NCI-H748 (cell line): Measurements from ENCODE around the gene BANF1.

Experiments
- DNase-seq: peaks from one replicate; lab custom pipeline; 2025; ENCODE audit not compliant: unreplicated experiment; lab: John Stamatoyannopoulos, UW

BANF1 gene

DNA sequence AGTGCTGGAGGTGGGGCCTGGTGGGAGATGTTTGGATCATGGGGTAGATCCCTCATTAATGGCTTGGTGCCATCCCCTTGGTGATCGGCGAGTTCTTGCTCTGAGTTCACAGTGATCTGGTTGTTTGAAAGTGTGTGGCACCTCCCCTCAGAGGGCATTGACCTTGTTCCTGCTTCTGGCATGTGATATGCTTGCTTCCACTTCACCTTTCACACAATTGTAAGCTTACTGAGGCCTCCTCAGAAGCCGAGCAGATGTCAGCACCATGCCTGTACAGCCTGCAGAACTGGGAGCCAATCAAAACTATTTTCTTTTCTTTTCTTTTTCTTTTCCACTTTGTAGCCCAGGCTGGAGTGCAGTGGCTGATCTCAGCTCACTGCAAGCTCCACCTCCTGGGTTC lies 35.0 kb downstream of the BANF1 start:
- DNase-seq = no peak

DNA sequence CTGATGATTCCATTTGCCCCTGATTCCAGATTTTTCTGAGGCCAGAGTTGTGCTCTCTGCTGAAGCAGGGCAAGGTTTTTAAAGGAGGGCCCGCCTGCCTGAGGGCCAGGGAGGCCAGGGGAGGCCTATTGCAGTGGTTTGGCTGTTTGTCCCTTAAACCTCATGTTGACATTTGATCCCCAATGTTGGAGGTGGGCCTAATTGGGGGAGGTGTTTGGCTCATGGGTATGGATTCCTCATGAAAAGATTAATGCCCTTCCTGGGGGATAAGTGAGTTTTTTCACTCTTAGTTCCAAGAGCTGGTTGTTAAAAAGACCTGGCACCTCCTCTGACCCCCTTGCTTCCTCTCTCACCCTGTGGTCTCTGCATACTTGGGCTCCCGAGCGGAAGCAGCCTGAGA lies 37.5 kb downstream of the BANF1 start:
- no peak for DNase-seq

DNA sequence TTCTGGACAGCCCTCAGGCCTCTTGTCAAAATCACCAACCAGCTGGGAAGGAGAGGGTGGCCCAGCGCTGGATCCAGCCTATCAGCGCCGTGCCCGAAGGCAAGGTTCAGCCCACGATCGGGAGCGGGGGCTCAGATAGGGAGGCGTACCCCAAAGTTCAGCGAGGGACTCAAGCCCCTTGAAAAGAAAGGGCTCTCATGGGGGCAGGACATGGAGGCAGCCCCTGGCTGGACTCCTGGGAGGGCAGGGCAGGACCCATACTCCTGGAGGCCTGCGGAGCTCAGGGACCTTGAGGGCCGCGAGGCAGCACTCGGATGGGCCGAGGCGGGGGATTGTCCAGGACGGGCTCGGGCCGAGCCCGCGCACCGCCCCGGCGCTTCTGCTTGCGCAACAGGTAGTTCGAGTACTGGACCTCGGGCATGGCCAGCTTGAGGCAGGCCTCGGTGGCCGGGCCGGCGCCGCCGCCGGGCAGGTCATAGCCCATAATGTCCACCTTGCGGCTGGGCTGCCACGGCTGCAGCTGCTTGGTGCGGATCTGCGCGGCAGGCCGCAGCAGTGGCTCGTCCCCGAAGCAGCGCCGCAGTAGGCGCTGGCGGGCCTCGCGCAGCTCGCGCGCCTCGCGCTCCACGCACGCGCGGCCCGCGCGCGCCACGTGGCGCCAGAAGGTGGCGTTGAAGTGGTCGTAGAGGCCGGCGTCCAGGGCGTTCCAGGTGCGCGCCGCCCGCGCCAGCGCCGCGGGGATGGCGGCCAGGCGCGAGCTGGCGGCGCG lies 40.1 kb downstream of the BANF1 start:
- no peak for DNase-seq

DNA sequence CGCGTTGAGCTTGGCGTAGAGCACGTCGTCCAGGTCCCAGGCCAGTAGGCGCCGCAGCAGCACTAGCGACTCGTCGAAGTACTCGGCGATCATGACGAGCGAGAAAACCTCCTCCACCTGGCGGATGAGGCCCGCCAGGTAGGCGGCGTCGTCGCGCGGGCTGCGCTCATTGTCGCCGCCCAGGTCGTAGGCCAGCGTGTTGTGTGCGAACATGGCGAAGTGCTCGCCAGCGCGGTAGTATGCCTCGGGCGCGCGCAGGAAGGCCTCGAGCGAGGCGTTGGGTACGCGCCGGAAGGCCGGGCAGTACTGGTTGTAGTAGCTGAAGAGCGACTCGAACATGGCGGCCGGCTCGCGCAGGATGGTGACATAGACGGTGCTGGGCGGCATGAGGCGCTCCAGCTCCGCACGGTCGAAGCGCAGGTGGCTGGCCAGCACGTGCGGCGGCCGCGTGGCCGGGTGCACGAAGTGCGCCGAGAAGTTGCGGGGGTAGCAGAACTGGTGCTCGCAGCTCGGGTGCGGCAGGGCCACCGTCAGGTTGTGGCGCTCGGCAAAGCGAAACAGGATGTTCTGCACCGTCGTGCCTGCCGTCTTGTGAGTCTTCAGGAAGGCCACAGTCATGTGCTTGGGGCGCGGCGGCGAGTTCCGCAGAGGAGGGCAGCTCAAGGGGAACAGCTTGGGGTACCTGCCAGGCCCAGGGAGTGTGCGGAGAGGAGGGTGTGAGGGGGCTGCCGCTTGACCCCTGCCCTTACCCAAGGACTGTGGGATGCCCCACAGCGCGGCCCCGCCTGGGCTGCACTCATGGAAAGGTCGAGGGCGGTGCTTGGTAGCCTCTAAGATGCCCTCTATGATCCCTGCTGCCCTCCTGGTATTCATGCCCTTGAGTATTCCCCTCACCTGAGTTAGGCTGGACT lies 40.9 kb downstream of the BANF1 start:
- DNase-seq = no peak

DNA sequence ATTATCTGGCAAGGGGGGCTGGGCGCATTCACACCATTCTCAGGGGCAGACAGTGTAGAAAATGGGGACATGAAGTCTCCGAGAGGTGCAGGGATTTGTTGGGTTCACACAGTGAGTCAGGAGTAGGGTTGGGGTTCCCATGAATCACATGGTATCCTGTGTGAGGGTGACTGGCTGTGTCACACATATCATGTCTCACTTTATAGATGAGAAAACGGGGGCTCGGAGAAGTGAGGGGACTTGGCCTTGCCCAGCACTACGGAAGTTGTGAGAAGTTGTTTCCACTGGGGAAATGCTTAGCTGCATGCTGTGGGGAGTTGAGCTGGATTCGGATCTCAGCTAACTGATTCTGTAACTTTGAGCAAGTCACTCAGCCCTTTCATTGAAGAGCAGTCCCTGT lies 42.5 kb downstream of the BANF1 start:
- DNase-seq = no peak

DNA sequence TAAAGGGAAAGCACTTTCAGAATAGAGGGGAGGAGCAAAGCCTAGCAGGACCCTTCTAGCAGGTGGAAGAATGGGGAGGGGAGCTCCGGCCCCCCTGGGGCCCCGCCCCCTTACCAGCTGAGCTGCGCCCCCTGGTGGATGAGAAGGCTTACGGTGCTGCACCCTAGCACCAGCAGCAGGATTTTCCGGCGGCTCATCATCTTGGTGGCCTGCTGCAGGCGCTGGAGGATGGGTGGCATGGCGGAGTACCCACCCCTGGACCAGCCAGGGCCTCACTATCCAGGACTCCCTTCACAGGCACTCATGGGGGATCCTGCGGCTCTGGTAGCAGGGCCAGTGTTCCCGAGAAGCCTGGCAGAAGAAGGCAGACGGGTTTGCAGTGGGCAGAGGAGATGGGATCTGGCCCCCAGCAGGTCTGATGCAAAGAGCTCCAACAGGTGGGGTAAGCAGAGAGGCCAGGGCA lies 42.9 kb downstream of the BANF1 start:
- peak; percentile 85 for DNase-seq

DNA sequence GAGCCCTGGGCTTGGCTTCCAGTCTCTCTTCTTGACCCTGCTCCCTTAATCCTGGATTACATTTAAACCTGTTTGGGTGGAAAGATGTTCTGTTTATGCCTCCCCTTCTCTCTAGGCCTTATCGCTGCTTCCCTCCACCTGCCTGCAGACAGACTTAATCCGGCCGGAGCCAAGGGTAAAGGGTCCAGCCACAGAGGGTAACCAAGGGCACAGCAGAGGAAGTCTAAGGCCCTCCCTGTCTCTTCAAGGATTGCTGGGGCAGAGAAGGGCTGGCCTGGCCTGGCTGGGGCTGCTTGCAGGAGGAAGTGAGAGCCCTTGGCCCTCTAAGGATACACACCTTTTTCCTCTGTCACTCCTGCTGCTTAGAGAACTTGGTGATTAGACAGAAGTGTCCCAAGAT lies 44.6 kb downstream of the BANF1 start:
- no peak for DNase-seq

DNA sequence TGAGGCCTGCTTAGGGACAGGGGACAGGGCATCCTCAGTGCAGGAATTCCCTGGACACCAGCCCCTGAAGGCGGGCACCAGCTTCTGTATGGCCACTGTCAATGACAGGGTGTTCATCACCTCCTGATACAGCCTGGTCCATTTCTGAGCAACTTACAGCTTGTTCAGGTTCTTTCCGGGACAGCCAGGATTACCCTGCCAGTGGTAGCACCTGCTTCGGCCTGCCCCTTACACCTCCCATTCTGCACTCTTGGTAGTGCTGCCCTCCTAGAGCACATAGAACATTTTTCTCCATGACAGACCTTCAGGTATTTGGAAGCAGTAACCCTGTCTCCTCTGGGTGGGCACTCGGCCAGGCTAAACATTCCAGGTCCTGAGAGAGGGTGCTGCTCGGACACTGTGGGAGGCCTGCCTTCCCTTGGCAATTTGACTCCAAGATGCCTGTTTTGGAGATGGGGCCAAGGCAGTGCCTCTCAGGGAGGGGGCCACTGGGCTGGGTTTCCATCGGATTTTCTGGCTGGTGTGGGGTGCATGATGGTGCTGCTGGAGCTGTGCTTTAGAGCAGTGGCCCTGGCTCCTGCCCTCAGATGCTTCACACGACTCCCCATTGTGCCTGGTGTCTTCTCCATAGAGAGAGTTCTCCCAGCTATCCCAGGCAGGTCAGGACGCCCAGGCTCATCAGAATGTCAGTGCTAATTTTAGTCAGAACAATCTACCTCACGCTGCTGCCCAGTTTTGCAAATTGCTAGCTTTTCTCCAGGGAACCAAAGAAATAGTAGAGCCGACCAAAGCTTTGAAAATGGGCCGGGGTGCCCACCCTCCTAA lies 45.5 kb downstream of the BANF1 start:
- no peak for DNase-seq

DNA sequence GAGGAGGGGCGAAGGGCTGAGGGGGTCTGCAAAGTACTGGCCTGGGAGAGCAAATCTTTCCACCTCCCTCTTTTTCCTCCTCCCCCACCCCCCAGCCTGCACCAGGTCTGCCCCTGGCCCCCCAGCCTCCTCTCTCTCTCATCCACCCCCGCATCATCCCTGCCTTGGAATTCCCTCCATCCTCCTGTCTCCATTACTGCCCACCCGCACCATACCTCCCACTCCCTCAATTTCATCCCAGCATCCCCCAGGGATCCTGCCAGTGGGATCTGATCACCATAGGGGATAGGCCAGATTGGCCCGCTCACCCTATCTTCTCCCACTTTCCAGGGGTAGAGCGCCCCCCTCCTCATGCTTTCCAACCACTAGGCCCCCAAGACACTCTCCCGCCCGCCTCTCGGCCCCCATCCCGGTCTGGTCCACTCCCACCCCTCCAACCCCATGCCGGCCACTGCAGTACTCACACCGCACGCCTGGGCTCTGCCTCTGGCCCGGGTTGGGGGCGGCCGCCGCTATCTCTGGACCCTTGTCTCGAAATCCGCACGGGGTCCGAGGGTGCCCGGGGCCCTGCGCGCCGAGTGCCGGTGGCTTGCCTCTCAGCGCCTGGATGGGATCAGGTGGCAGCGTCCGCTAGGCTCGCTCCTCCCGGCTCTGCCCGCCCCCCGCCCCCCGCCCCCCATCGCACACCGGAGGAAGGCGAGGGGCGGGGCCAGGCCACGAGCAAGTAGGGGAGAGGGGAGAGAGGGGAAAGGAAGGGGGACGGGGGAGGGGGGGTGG lies 46.4 kb downstream of the BANF1 start, which contains the start of gene GAL3ST3:
GAL3ST3 (minus strand) TSS at position 615 of the 777 bp plus-strand sequence. CDS start 3,746 bp downstream, outside the sequence.
- DNase-seq = peak; percentile 56

DNA sequence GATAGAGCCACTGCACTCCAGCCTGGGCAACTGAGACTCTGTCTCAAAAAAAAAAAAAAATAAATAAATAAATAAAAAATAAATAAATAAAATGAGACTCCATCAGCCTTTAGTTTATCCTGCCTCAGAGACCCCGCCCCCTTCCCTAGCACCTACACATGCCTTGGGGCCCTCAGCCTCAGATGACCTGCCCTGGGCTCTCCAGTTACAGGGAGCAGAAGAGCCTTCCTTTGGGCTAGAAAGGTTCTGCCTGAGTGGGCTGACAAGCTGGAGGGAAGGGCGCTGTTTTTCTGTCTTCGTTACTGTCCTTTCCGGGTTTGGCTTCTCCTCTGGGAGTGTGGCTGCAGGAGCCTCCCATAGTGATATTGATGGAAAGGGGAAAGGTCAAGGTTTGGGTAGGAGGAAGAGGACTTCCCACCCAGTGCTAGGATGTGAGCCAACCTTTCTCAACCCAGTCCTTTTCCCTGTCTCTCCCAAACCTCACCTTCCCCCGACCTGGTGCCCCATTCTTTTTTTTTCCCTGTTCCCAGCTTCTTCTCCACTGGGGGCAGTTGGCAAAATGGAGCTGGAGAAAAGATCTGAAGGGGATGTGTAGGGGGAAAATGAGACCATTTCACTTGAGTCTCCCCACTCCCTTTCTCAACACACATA lies 48.4 kb downstream of the BANF1 start:
- DNase-seq = no peak

DNA sequence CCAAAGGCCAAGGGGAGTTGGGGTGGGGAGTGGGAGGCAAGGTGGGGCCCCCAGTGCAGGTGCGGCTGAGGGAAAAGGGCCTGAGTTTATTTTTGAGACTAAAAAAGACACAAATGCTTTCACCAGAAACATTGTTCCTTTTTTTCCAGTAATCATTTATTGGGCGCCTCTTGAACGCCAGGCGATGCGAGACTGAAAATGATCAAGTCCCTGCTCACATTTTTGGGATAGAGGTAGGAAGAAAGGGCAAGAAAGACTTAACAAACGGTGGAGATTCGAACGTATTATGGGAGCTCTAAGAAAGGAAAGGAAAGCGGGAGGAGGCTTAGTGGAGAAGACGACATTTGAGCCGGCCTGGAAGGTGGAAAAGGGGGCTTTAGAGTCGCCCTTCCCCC lies 49.1 kb downstream of the BANF1 start:
- DNase-seq = no peak

DNA sequence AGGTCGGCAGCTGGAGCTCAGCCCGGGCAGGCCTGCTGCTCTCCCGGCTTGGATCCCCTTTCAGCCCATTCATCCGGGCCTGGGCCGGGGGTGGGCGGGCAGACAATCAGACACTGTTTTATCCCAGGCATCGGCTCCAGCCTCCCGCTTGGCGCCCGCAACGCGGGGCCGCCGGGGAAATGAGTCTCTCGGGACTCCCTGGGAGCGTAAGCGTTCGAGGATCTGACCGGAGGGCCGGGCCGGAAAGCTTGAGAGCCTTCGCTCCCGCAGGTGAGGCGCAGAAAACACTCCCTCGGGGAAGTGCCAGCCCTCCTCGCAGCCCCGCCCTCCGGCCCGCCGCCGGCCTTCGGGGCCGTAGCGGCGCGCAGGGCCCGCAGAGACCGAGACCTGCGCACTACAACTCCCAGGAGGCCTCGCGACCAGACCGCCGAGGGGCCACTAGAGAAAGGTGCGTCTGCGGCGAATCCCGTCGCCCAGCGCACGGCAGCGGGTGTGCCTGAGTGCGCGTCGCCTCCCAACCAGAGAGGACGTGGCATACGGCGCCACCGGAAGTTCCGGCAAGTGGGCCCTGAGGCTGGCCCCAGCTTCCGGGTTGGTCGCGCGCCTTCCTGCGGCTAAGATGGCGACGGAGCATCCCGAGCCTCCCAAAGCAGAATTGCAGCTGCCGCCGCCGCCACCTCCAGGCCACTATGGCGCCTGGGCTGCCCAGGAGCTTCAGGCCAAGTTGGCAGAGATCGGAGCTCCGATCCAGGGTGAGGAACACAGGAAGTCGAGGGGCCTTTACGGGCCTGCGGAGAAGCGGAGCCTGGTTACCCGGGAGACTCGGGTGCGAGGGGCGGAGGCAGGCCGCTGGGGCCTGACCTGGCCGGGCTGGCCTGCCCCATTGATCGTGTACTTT lies 49.7 kb downstream of the BANF1 start, which contains the start of gene SF3B2:
SF3B2 (plus strand) TSS at position 599 of the 898 bp plus-strand sequence; CDS start at position 620, 21 bp downstream.
- DNase-seq = peak; percentile 99

DNA sequence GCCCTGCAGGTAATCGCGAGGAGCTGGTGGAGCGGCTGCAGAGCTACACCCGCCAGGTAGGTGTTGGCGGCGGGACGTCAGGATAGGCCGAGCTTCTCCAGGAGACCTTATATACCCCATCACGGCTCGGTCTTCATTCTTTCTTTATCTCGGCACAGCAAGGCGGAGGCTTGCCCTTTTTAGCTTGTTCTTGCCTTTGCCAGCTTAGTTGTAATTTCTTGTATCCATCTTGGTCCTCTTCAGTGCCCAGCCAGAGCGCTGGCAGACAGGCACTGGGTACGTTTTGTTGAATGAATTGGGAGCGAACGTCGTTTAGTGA lies 50.3 kb downstream of the BANF1 start:
- no peak for DNase-seq
